Colonic mucosa (tissue), 4 donors: ENCODE data around the gene SLC10A3. TPM values are rescaled to one million over a fixed set of nuclear protein-coding genes. Genes with fewer than 3 reads are reported as not detected.

Experiments used
- DNase-seq: peaks from one replicate; pipeline ENCODE4 v3.0.0-alpha.2; 2020
- H3K27ac ChIP-seq: fragments of 200-600 bp; one replicate; pipeline ENCODE4 v1.8.0; 2021
- H3K27me3 ChIP-seq: fragments of 200-600 bp; one replicate; pipeline ENCODE4 v1.8.0; 2021
- H3K36me3 ChIP-seq: fragments of 200-600 bp; one replicate; pipeline ENCODE4 v1.8.0; 2021
- H3K4me1 ChIP-seq: fragments of 200-600 bp; one replicate; pipeline ENCODE4 v1.8.0; 2021; ENCODE audit warnings: mild to moderate bottlenecking
- H3K4me3 ChIP-seq: fragments of 200-600 bp; one replicate; pipeline ENCODE4 v1.8.0; 2021
- H3K9ac ChIP-seq, 2 donors: one replicate each; pipeline ENCODE4 v1.7.0; 2013; ENCODE audit warnings: control low read depth in 2 of 2, low read depth in 2 of 2, low read length in 2 of 2
- H3K9me3 ChIP-seq: fragments of 200-600 bp; one replicate; pipeline ENCODE4 v1.8.0; 2021
- CTCF ChIP-seq: fragments of 200-600 bp; IDR thresholded peaks from one replicate; pipeline ENCODE4 v1.8.0; 2022; ENCODE audit warnings: antibody characterized with exemption, mild to moderate bottlenecking
- intact Hi-C: fragments of 100-400 bp; cut with DNase I; formaldehyde crosslinking; loops from one replicate; pipeline ENCODE4 v1.14.1; 2022
- microRNA-seq: library from miRNA; unstranded; fragments of <30 nt; microRNA quantifications from one replicate; pipeline ENCODE4, GENCODE V29; 2019
- total RNA-seq, 2 donors: library from RNA; stranded (reverse); fragmentation: NEBNext Ultra II Directional in 1 of 2; extraction: Animal tissue kit (Norgen Biotek cat#: 25700) in 1 of 2; gene quantifications; one replicate each; pipeline ENCODE4 v1.2.1, GENCODE V29; 2021
- donor health status: healthy.
- donor health status: DM: no; HTN: no; CAD: no.
- donor health status: DM: no; HTN: no; CAD: no.

SLC10A3 gene
- total RNA-seq, 2 donors from 2014 or later: 23.0 to 24.5 TPM

GRCh38 chrX:154439841-154440240, 50.6 kb downstream of the SLC10A3 start:
- no peak for TF ChIP-seq CTCF
- no peak for DNase-seq
- Histone ChIP-seq H3K27ac (no peak overlapping the region), H3K9me3 (no peaks in the 10 kb centered on the region), H3K36me3 (no peaks in the 10 kb centered on the region), H3K4me1 (no peaks in the 10 kb centered on the region), H3K4me3 (no peak overlapping the region), H3K27me3 (no peaks in the 10 kb centered on the region), H3K9ac (no peak overlapping the region)
- intact Hi-C loops: no loop called here

GRCh38 chrX:154437971-154438893, 52.2 kb downstream of the SLC10A3 start:
- H3K27me3 ChIP-seq: no peaks in the 10 kb centered on the region
- intact Hi-C loops: no loop called here
- H3K9ac ChIP-seq: peak overlapping the region in 1 of 2 donors; percentile 63
- TF ChIP-seq CTCF: no peak
- no peaks in the 10 kb centered on the region for H3K9me3 ChIP-seq
- H3K4me3 ChIP-seq: peak overlapping the region; percentile 67
- DNase-seq: no peak
- no peaks in the 10 kb centered on the region for H3K36me3 ChIP-seq
- no peaks in the 10 kb centered on the region for H3K4me1 ChIP-seq
- no peak overlapping the region for H3K27ac ChIP-seq

Small RNA genes lying within 50 kb of the gene (microRNA-seq; reads per million reads assigned to microRNA genes)
- not detected for gene MIR6858

Other genes starting within 250 kb of the SLC10A3 start
- gene OPN1MW3, start 233.0 kb downstream of the SLC10A3 start, total RNA-seq: not detected
- not detected for gene TEX28, start 195.5 kb downstream of the SLC10A3 start, total RNA-seq
- gene TKTL1, start 194.8 kb downstream of the SLC10A3 start, total RNA-seq: not detected
- 100 to 1,000 TPM; 124 to 773 TPM for gene FLNA, start 116.0 kb downstream of the SLC10A3 start, total RNA-seq
- 10 to 100 TPM; 44.4 to 49.1 TPM for gene EMD, start 111.3 kb downstream of the SLC10A3 start, total RNA-seq
- 1,000 to 10,000 TPM; 1,915 to 2,641 TPM for gene RPL10, start 92.3 kb downstream of the SLC10A3 start, total RNA-seq
- 10 to 100 TPM; 19.1 to 29.2 TPM for gene DNASE1L1, start 81.4 kb downstream of the SLC10A3 start, total RNA-seq
- 10 to 100 TPM; 33.2 to 54.5 TPM for gene TAFAZZIN, start 79.1 kb downstream of the SLC10A3 start, total RNA-seq
- gene ATP6AP1, start 62.0 kb downstream of the SLC10A3 start, total RNA-seq: 10 to 100 TPM; 86.3 to 96.9 TPM
- gene GDI1, start 53.5 kb downstream of the SLC10A3 start, total RNA-seq: 10 to 100 TPM; 63.0 to 83.0 TPM
- 10 to 100 TPM; 41.9 to 60.1 TPM for gene FAM50A, start 46.5 kb downstream of the SLC10A3 start, total RNA-seq
- 10 to 100 TPM; 37.7 to 43.9 TPM for gene PLXNA3, start 32.3 kb downstream of the SLC10A3 start, total RNA-seq
- 10 to 100 TPM; 10.0 to 35.3 TPM for gene LAGE3, start 11.3 kb downstream of the SLC10A3 start, total RNA-seq
- gene UBL4A, start 4.0 kb downstream of the SLC10A3 start, total RNA-seq: 10 to 100 TPM; 24.7 to 40.9 TPM
- gene FAM3A, start 25.6 kb upstream of the SLC10A3 start, total RNA-seq: 10 to 100 TPM; 63.1 to 71.1 TPM
- 10 to 100 TPM; 41.0 to 48.6 TPM for gene G6PD, start 56.2 kb upstream of the SLC10A3 start, total RNA-seq
- gene IKBKG, start 57.0 kb upstream of the SLC10A3 start, total RNA-seq: 10 to 100 TPM; 20.6 to 28.4 TPM
- not detected for gene CTAG1A, start 94.5 kb upstream of the SLC10A3 start, total RNA-seq
- not detected for gene CTAG1B, start 128.7 kb upstream of the SLC10A3 start, total RNA-seq
- not detected for gene CTAG2, start 162.9 kb upstream of the SLC10A3 start, total RNA-seq